ENCODE results near the gene SLC30A5. TPM values are rescaled to one million over a fixed set of nuclear protein-coding genes. Genes with fewer than 3 reads are reported as not detected.
"Not testable (repeated sequence)": the region's sequence is repeated elsewhere in the genome, so short reads cannot be mapped to it uniquely, and the experiment has no call there.

Gene SLC30A5
- total and polyA plus RNA-seq, 9 of the 15 experiments (the other 6 are each of a cell fraction or from before 2014, with no cell fraction given), result 22.9 to 86.8 (median 62.5) TPM

GRCh38 chr5:69045213-69045612, 48.6 kb upstream of the SLC30A5 start (continued):
- TF ChIP-seq MTA3 (IDR thresholded peaks at IDR 0.05; ENCODE audit: borderline replicate concordance) (peak; percentile 24; the same call in 1 of the 2 replicates), CUX1 (CRISPR knock-in tag; IDR thresholded peaks at IDR 0.05) (peak; percentile 64; the same call in 1 of the 2 replicates), DPF2 (IDR thresholded peaks at IDR 0.05) (peak; percentile 80), ZNF316 (IDR thresholded peaks at IDR 0.05) (peak; percentile 68), SMARCE1 (IDR thresholded peaks at IDR 0.05) (peak; percentile 50; the same call in 1 of the 2 replicates), TAF9B (IDR thresholded peaks at IDR 0.05; ENCODE audit: partially characterized antibody) (peak; percentile 49), C11orf30 (IDR thresholded peaks at IDR 0.05; ENCODE audit: low read depth) (peak; percentile 64), FOXM1 (IDR thresholded peaks at IDR 0.05; ENCODE audit: low read depth) (0 out of 2 replicates have a peak, but pooled peaks have one; percentile 9), ZBTB5 (IDR thresholded peaks at IDR 0.05) (peak; percentile 84)
- TF ChIP-seq FOXM1 (CRISPR knock-in tag; IDR thresholded peaks at IDR 0.05; ENCODE audit: low read depth), result not testable (repeated sequence)
